Measurements from ENCODE around the gene LDLRAD2.

The LDLRAD2 gene

DNA sequence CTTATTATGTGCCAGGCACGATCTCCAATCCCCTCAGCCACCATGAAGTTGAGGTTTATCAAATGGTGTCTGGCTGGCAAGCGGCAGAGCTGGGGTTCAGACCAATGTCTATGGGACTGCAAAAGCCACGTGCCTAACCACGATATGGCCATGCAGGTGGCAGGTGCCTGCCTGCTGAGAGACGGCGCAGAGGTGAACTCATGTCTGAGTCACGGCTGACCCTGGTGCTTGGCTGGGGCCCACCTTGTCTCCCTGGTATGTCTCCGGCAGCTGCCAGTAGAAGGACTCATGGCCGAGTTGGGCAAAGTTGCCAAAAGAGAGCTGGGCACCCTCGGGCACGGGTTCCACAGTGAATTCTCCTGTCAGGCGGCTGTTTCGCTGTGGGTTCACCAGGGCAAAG is 59.9 kb downstream of the LDLRAD2 start:
- Histone ChIP-seq H3K36me3 (replicated peaks; ENCODE audit: low read depth, low read length) (no peaks in the 10 kb centered on the region), H3K4me3 (ENCODE audit: low read length) (no peak overlapping the region; the same call in 1 of the 2 replicates), H3K9ac (ENCODE audit: low read length) (no peak overlapping the region), H3K79me2 (ENCODE audit: low read length) (no peaks in the 10 kb centered on the region), H3K27me3 (ENCODE audit: low read depth, low read length) (no peaks in the 10 kb centered on the region), H3K9me3 (ENCODE audit: insufficient read depth, low read length) (no peaks in the 10 kb centered on the region), H2AFZ (ENCODE audit: low read depth, low read length) (peak overlapping the region; percentile 33; the same call in 1 of the 2 replicates), H3K27ac (ENCODE audit: low read length) (no peak overlapping the region), H3K4me1 (ENCODE audit: low read length) (peaks cover 30% of the 10 kb centered on the region), H4K20me1 (ENCODE audit: insufficient read depth, low read length) (no peaks in the 10 kb centered on the region), H3K4me2 (ENCODE audit: low read length) (peak overlapping the region; percentile 42)
- TF ChIP-seq EZH2phosphoT487 (IDR thresholded peaks at IDR 0.05; ENCODE audit: low read depth): no peak
- TF ChIP-seq, protein P1, sequence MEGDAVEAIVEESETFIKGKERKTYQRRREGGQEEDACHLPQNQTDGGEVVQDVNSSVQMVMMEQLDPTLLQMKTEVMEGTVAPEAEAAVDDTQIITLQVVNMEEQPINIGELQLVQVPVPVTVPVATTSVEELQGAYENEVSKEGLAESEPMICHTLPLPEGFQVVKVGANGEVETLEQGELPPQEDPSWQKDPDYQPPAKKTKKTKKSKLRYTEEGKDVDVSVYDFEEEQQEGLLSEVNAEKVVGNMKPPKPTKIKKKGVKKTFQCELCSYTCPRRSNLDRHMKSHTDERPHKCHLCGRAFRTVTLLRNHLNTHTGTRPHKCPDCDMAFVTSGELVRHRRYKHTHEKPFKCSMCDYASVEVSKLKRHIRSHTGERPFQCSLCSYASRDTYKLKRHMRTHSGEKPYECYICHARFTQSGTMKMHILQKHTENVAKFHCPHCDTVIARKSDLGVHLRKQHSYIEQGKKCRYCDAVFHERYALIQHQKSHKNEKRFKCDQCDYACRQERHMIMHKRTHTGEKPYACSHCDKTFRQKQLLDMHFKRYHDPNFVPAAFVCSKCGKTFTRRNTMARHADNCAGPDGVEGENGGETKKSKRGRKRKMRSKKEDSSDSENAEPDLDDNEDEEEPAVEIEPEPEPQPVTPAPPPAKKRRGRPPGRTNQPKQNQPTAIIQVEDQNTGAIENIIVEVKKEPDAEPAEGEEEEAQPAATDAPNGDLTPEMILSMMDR (IDR thresholded peaks at IDR 0.05; ENCODE audit: low read depth, low read length): no peak

DNA sequence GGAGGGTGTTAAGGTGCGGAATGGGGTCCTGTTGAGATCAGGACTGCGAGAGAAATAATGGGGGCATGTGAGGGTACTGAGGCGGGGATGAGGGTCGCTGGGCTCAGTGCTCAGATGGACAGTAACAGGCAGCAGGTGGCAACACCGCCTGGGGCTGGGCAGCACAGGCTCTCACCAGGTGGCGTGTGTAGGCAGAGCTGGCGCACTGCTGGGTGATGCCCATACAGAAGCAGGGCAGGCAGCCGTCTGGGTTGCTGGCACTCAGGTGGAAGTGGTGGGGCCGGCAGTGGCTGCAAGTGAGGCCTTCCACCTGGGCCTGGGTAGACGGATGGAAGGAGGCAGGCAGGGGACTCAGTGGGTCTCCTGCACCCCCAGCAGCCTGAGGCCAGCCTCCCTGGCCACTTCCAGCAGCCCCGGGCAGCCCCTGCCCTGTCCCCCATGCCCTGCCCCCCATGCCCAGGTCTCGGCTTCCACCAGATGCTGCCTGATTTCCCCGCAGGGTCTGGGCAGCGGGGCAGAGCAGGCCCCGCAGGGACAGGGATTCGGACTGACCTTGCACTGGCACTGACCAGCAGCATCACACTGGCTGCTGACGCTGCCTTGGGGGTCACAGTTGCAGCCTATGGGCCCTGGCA is 60.5 kb downstream of the LDLRAD2 start:
- Histone ChIP-seq H3K9me3 (ENCODE audit: insufficient read depth, low read length) (no peaks in the 10 kb centered on the region), H3K4me2 (ENCODE audit: low read length) (peak overlapping the region; percentile 42), H3K9ac (ENCODE audit: low read length) (no peak overlapping the region), H2AFZ (ENCODE audit: low read depth, low read length) (no peak overlapping the region), H3K79me2 (ENCODE audit: low read length) (no peaks in the 10 kb centered on the region), H3K4me1 (ENCODE audit: low read length) (peaks cover 24% of the 10 kb centered on the region), H3K36me3 (replicated peaks; ENCODE audit: low read depth, low read length) (no peaks in the 10 kb centered on the region), H3K4me3 (ENCODE audit: low read length) (no peak overlapping the region), H4K20me1 (ENCODE audit: insufficient read depth, low read length) (no peaks in the 10 kb centered on the region), H3K27ac (ENCODE audit: low read length) (no peak overlapping the region), H3K27me3 (ENCODE audit: low read depth, low read length) (no peaks in the 10 kb centered on the region)
- TF ChIP-seq EZH2phosphoT487 (IDR thresholded peaks at IDR 0.05; ENCODE audit: low read depth): no peak
- TF ChIP-seq, protein P1 (IDR thresholded peaks at IDR 0.05; ENCODE audit: low read depth, low read length): no peak

DNA sequence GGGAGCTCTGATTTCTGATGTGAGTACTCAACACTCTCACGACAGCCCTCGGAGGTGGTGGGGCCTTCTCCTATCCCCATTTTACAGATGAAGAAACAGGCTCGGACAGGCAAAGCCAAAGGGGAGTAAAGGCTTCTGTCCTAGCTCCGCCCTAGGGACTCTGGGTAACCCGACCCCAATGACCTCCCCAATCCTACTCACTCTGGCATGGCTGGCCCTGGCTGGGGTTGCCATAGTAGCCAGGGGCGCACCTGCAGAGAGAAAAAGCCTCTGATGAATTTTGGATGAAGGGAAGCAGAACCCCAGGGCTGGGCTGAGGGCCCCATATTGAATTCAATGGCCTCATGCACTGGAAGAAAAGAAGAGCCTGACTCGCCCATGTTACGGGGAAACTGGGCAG is 61.1 kb downstream of the LDLRAD2 start:
- H3K36me3 ChIP-seq (replicated peaks; ENCODE audit: low read depth, low read length): no peaks in the 10 kb centered on the region
- H4K20me1 ChIP-seq (ENCODE audit: insufficient read depth, low read length): no peaks in the 10 kb centered on the region
- no peak overlapping the region for H3K9ac ChIP-seq (ENCODE audit: low read length)
- peaks cover 18% of the 10 kb centered on the region for H3K4me1 ChIP-seq (ENCODE audit: low read length)
- no peak overlapping the region for H3K4me2 ChIP-seq (ENCODE audit: low read length)
- H2AFZ ChIP-seq (ENCODE audit: low read depth, low read length): no peak overlapping the region
- TF ChIP-seq, protein P1 (IDR thresholded peaks at IDR 0.05; ENCODE audit: low read depth, low read length): no peak
- TF ChIP-seq EZH2phosphoT487 (IDR thresholded peaks at IDR 0.05; ENCODE audit: low read depth): no peak
- no peaks in the 10 kb centered on the region for H3K27me3 ChIP-seq (ENCODE audit: low read depth, low read length)
- no peaks in the 10 kb centered on the region for H3K9me3 ChIP-seq (ENCODE audit: insufficient read depth, low read length)
- H3K79me2 ChIP-seq (ENCODE audit: low read length): no peaks in the 10 kb centered on the region
- no peak overlapping the region for H3K4me3 ChIP-seq (ENCODE audit: low read length)
- no peak overlapping the region for H3K27ac ChIP-seq (ENCODE audit: low read length)

DNA sequence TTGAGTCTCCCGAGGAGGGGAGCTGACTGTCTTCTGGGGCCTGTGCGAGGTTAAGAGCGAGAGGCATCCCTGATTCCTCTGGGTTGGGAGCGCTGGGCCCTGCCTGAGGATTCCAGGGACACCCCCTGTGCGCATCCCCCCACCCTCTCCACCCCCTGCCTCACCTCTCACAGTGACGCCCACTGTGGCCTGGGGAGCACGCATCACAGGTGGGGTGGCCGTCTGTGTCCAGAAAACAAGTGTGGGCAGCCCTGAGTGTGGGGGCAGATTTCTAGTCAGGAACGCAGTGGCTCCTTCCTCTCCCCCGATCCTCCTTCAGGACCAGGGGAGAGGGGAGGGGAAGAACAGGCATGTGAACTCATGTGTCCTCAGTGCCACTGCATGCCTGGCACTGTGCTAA is 61.7 kb downstream of the LDLRAD2 start:
- H3K79me2 ChIP-seq (ENCODE audit: low read length): no peaks in the 10 kb centered on the region
- no peaks in the 10 kb centered on the region for H3K27me3 ChIP-seq (ENCODE audit: low read depth, low read length)
- H2AFZ ChIP-seq (ENCODE audit: low read depth, low read length): no peak overlapping the region
- H3K9ac ChIP-seq (ENCODE audit: low read length): no peak overlapping the region
- H4K20me1 ChIP-seq (ENCODE audit: insufficient read depth, low read length): no peaks in the 10 kb centered on the region
- no peaks in the 10 kb centered on the region for H3K36me3 ChIP-seq (replicated peaks; ENCODE audit: low read depth, low read length)
- no peak overlapping the region for H3K27ac ChIP-seq (ENCODE audit: low read length)
- no peak for TF ChIP-seq EZH2phosphoT487 (IDR thresholded peaks at IDR 0.05; ENCODE audit: low read depth)
- TF ChIP-seq, protein P1 (IDR thresholded peaks at IDR 0.05; ENCODE audit: low read depth, low read length): no peak
- H3K4me2 ChIP-seq (ENCODE audit: low read length): no peak overlapping the region
- H3K4me1 ChIP-seq (ENCODE audit: low read length): peaks cover 15% of the 10 kb centered on the region
- H3K9me3 ChIP-seq (ENCODE audit: insufficient read depth, low read length): no peaks in the 10 kb centered on the region
- H3K4me3 ChIP-seq (ENCODE audit: low read length): no peak overlapping the region

All from OCI-LY3 (cell line).